ENCODE measurements around the gene WNT5B.

WNT5B gene

DNA sequence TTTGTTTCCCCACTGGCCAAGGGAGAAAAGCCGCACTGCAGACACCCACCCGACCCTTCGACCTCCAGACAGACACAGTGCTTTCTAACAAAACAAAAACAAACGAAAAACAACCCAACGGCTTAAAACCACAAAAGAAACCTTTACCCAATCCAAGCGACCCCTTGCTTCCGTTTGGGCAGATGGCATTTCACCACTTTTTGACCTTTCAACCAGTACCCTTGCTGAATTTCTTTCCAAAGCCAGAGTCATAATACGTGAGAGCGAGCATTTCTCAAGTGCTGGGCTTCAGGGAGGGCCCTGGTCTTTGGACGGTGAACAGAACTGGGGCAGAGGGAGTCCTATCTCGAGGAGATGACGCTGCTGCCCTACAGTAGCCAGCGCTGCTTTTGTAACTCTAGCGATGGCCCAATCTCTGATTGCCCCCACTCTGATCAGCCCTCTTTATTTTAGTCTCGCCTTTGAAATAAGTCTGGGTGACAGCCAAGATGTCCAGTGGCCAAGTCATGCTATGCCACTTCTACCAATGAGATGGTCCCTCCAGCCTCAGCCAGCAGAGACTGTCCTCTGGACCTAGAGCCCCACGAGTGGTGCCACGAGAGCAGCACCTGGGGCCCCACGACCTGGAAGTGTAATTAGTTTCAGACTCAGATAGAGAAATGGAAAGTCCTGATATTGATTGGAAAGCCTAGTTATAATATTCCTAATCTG, 40.0 kb downstream of the WNT5B start:
- Histone ChIP-seq H3K27me3 (ENCODE audit: insufficient read depth, low read length) (no peaks in the 10 kb centered on the region), H3K27ac (ENCODE audit: low read depth, low read length, poor library complexity, severe bottlenecking) (no peak overlapping the region), H3F3A (ENCODE audit: insufficient read depth, low read length) (no peaks in the 10 kb centered on the region), H4K20me1 (ENCODE audit: insufficient read depth, low read length) (no peaks in the 10 kb centered on the region), H3K36me3 (ENCODE audit: insufficient read depth, low read length) (no peaks in the 10 kb centered on the region), H2AFZ (ENCODE audit: low read length) (no peak overlapping the region), H3K9me2 (ENCODE audit: low read depth, low read length) (no peaks in the 10 kb centered on the region), H3K79me2 (ENCODE audit: insufficient read depth, low read length) (no peaks in the 10 kb centered on the region), H3K4me3 (ENCODE audit: low read depth, low read length, poor library complexity, severe bottlenecking) (no peak overlapping the region), H3K9me3 (ENCODE audit: low read length) (no peaks in the 10 kb centered on the region), H3K9ac (ENCODE audit: low read length) (no peak overlapping the region), H3K4me1 (ENCODE audit: insufficient read depth, low read length, severe bottlenecking) (peaks cover 8% of the 10 kb centered on the region), H3K4me2 (ENCODE audit: low read length) (no peak overlapping the region)
- no peak for TF ChIP-seq EZH2 (IDR thresholded peaks at IDR 0.05; ENCODE audit: borderline replicate concordance, low read length)
- TF ChIP-seq, protein P1, sequence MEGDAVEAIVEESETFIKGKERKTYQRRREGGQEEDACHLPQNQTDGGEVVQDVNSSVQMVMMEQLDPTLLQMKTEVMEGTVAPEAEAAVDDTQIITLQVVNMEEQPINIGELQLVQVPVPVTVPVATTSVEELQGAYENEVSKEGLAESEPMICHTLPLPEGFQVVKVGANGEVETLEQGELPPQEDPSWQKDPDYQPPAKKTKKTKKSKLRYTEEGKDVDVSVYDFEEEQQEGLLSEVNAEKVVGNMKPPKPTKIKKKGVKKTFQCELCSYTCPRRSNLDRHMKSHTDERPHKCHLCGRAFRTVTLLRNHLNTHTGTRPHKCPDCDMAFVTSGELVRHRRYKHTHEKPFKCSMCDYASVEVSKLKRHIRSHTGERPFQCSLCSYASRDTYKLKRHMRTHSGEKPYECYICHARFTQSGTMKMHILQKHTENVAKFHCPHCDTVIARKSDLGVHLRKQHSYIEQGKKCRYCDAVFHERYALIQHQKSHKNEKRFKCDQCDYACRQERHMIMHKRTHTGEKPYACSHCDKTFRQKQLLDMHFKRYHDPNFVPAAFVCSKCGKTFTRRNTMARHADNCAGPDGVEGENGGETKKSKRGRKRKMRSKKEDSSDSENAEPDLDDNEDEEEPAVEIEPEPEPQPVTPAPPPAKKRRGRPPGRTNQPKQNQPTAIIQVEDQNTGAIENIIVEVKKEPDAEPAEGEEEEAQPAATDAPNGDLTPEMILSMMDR (IDR thresholded peaks at IDR 0.05; ENCODE audit: low read length) = no peak

DNA sequence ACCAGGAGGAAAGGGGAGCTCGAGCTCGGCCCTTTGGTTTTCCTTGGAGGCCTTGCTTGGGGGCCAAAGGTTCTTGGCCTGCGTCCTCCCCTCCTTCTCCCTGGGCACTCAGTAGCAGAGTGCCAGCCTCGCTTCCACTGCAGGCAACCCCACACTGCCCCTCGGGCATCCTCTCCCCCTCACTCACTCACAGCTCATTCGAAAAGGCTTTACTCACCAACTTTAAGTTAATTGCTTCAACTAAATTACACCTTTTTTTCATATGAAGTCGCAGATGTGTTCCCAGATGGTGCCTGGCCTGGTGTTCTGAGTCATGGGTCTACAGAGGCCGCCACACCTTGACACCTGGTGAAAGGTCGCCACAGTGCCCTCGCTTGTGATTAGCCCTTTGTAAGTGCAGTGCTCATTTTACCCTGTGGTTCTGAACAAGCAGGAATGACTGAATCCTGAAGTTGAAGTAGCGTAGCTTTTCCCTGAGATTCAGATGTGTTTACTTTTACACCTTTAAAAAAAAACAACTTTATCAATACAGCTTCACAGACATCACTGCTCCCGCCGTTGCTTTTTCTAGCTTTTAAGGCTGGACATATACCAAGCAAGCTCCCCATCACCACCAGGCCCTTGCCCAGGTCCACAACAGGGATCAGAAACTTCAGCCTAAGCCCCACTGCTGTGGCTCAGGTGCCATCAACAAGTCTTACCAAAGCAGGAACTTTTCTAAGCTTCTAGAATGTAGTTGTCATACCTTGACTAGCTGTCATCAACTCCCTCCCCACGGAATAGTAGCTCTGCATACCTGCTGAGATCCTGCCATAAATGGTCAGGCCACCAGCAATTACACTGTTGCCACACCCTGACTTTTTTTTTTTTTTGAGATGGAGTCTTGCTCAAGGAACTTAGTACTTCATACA, 41.6 kb downstream of the WNT5B start:
- peaks cover 8% of the 10 kb centered on the region for H3K4me1 ChIP-seq (ENCODE audit: insufficient read depth, low read length, severe bottlenecking)

DNA sequence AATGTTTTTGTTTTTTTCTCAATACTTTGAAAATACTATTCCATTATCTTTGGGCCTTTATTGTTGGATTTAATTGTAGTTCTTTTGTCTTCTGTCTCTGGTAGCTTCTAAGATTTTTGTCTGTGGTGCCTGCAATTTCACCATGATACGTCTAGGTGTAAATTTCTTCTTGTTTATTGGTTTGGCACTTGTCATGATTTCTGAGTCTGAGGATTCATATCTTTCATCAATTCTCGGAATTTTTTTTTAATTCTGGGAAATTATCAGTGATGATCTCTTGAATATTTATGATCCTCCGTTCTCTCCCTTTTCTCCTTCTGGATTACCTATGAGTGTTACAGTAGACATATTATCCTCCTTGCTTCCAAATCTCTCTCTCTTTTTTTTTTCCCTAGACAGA, 47.0 kb downstream of the WNT5B start:
- peaks cover 5% of the 10 kb centered on the region; the same call in 1 of the 2 replicates for H3K27me3 ChIP-seq (ENCODE audit: insufficient read depth, low read length)
- no peaks in the 10 kb centered on the region for H3F3A ChIP-seq (ENCODE audit: insufficient read depth, low read length)
- H3K79me2 ChIP-seq (ENCODE audit: insufficient read depth, low read length) = no peaks in the 10 kb centered on the region
- H3K36me3 ChIP-seq (ENCODE audit: insufficient read depth, low read length) = no peaks in the 10 kb centered on the region
- no peak overlapping the region for H3K9ac ChIP-seq (ENCODE audit: low read length)
- H3K4me3 ChIP-seq (ENCODE audit: low read depth, low read length, poor library complexity, severe bottlenecking) = no peak overlapping the region
- no peaks in the 10 kb centered on the region for H4K20me1 ChIP-seq (ENCODE audit: insufficient read depth, low read length)
- H3K9me2 ChIP-seq (ENCODE audit: low read depth, low read length) = no peaks in the 10 kb centered on the region
- no peaks in the 10 kb centered on the region for H3K9me3 ChIP-seq (ENCODE audit: low read length)
- no peak overlapping the region for H2AFZ ChIP-seq (ENCODE audit: low read length)
- TF ChIP-seq EZH2 (IDR thresholded peaks at IDR 0.05; ENCODE audit: borderline replicate concordance, low read length) = no peak
- TF ChIP-seq, protein P1 (IDR thresholded peaks at IDR 0.05; ENCODE audit: low read length) = no peak
- no peak overlapping the region for H3K4me2 ChIP-seq (ENCODE audit: low read length)
- no peak overlapping the region for H3K27ac ChIP-seq (ENCODE audit: low read depth, low read length, poor library complexity, severe bottlenecking)
- no peaks in the 10 kb centered on the region for H3K4me1 ChIP-seq (ENCODE audit: insufficient read depth, low read length, severe bottlenecking)

More for the DNA sequence above, 41.6 kb downstream of the WNT5B start:
- no peak overlapping the region for H3K27ac ChIP-seq (ENCODE audit: low read depth, low read length, poor library complexity, severe bottlenecking)
- no peaks in the 10 kb centered on the region for H3K9me2 ChIP-seq (ENCODE audit: low read depth, low read length)
- H3K36me3 ChIP-seq (ENCODE audit: insufficient read depth, low read length) = no peaks in the 10 kb centered on the region
- no peaks in the 10 kb centered on the region for H3F3A ChIP-seq (ENCODE audit: insufficient read depth, low read length)
- no peaks in the 10 kb centered on the region for H3K9me3 ChIP-seq (ENCODE audit: low read length)
- no peak overlapping the region for H3K9ac ChIP-seq (ENCODE audit: low read length)
- TF ChIP-seq, protein P1 (IDR thresholded peaks at IDR 0.05; ENCODE audit: low read length) = no peak
- no peak for TF ChIP-seq EZH2 (IDR thresholded peaks at IDR 0.05; ENCODE audit: borderline replicate concordance, low read length)
- H3K79me2 ChIP-seq (ENCODE audit: insufficient read depth, low read length) = no peaks in the 10 kb centered on the region
- H3K4me3 ChIP-seq (ENCODE audit: low read depth, low read length, poor library complexity, severe bottlenecking) = no peak overlapping the region
- no peak overlapping the region for H3K4me2 ChIP-seq (ENCODE audit: low read length)
- H4K20me1 ChIP-seq (ENCODE audit: insufficient read depth, low read length) = no peaks in the 10 kb centered on the region
- H3K27me3 ChIP-seq (ENCODE audit: insufficient read depth, low read length) = no peaks in the 10 kb centered on the region
- H2AFZ ChIP-seq (ENCODE audit: low read length) = no peak overlapping the region
